Endodermal cell (in vitro differentiated cells): ENCODE results near the gene FLCN. TPM values are rescaled to one million over a fixed set of nuclear protein-coding genes. Genes with fewer than 3 reads are reported as not detected.

Experiments
- DNase-seq: peaks from one replicate; pipeline ENCODE4 v3.0.0-alpha.2; 2017
- H3K27ac ChIP-seq: 2 replicates; pipeline ENCODE4 v1.5.1; 2013; ENCODE audit warnings: mild to moderate bottlenecking, low read depth, low read length, moderate library complexity
- H3K27me3 ChIP-seq: 2 replicates; pipeline ENCODE4 v1.6.1; 2013; ENCODE audit warnings: mild to moderate bottlenecking, low read length, moderate library complexity; ENCODE audit not compliant: insufficient read depth, control insufficient read depth, poor library complexity, severe bottlenecking
- H3K36me3 ChIP-seq: 2 replicates; pipeline ENCODE4 v1.7.0; 2013; ENCODE audit warnings: mild to moderate bottlenecking, low read length, moderate library complexity; ENCODE audit not compliant: control insufficient read depth, insufficient read depth
- H3K4me1 ChIP-seq: one replicate; pipeline ENCODE4 v1.7.0; 2013; ENCODE audit warnings: low read length; ENCODE audit not compliant: control insufficient read depth, insufficient read depth
- H3K4me3 ChIP-seq: 2 replicates; pipeline ENCODE4 v1.5.1; 2013; ENCODE audit warnings: mild to moderate bottlenecking, low read length, moderate library complexity
- H3K9ac ChIP-seq: 2 replicates; pipeline ENCODE4 v1.6.1; 2013; ENCODE audit warnings: mild to moderate bottlenecking, low read length, moderate library complexity; ENCODE audit not compliant: poor library complexity, severe bottlenecking; ENCODE audit errors: extremely low read depth
- H3K9me3 ChIP-seq: 2 replicates; pipeline ENCODE4 v1.6.1; 2013; ENCODE audit warnings: mild to moderate bottlenecking, low read length, moderate library complexity; ENCODE audit not compliant: control insufficient read depth
- H3K27ac Mint-ChIP-seq: 2 replicates; pipeline ENCODE4 v1.8.0; 2020; ENCODE audit warnings: mixed read lengths
- H3K27me3 Mint-ChIP-seq: 2 replicates; pipeline ENCODE4 v1.8.0; 2021; ENCODE audit warnings: mild to moderate bottlenecking, mixed read lengths; ENCODE audit not compliant: insufficient read depth
- H3K36me3 Mint-ChIP-seq: 2 replicates; pipeline ENCODE4 v1.8.0; 2020; ENCODE audit warnings: low read depth, mixed read lengths
- H3K4me1 Mint-ChIP-seq: 2 replicates; pipeline ENCODE4 v1.8.0; 2020; ENCODE audit warnings: mixed read lengths
- H3K4me3 Mint-ChIP-seq: 2 replicates; pipeline ENCODE4 v1.8.0; 2020; ENCODE audit warnings: mild to moderate bottlenecking, moderate library complexity, mixed read lengths
- H3K9me3 Mint-ChIP-seq: 2 replicates; pipeline ENCODE4 v1.8.0; 2020; ENCODE audit warnings: mild to moderate bottlenecking, mixed read lengths
- CTCF ChIP-seq: fragments of 200-600 bp; sonication (generic); conservative IDR thresholded peaks from 2 replicates; pipeline ENCODE4 v1.5.0; 2021; ENCODE audit warnings: antibody characterized with exemption, mild to moderate bottlenecking
- WGBS, 2 experiments: methylation state at CpG; one replicate each; pipeline versions ENCODE4 v1.1.5 to v1.1.7; 2013; ENCODE audit warnings: missing lambda C conversion rate in 2 of 2, mixed read lengths in 1 of 2; ENCODE audit not compliant: insufficient coverage in 1 of 2, insufficient read length in 1 of 2; 5-methylcytosine and 5-hydroxymethylcytosine counted together
- total RNA-seq, 2 donors: library from RNA; stranded (reverse); fragmentation: NEBNext Ultra II Directional in 1 of 2; extraction: Animal tissue kit (Norgen Biotek cat#: 25700) in 1 of 2; gene quantifications; 2 replicates in 1 of 2; 3 replicates in 1 of 2; pipeline ENCODE4 v1.2.1, GENCODE V29; 2021

FLCN gene
- total RNA-seq, 2 donors from 2014 or later, result 41.8 to 47.2 TPM

GRCh38 chr17:17269926-17270773 is 33.2 kb upstream of the FLCN start:
- Histone ChIP-seq H3K9ac (no peak overlapping the region), H3K4me3 (no peak overlapping the region), H3K27ac (no peak overlapping the region), H3K27me3 (no peaks in the 10 kb centered on the region), H3K9me3 (peaks cover 9% of the 10 kb centered on the region), H3K4me1 (no peaks in the 10 kb centered on the region), H3K36me3 (peaks cover 85% of the 10 kb centered on the region)
- DNase-seq, result peak; percentile 84
- H3K9me3 Mint-ChIP-seq, result no peaks in the 10 kb centered on the region
- peaks cover 60% of the 10 kb centered on the region for H3K36me3 Mint-ChIP-seq
- no peak overlapping the region for H3K27ac Mint-ChIP-seq
- H3K27me3 Mint-ChIP-seq, result no peaks in the 10 kb centered on the region
- TF ChIP-seq CTCF, result peak; percentile 83
- H3K4me3 Mint-ChIP-seq, result no peak overlapping the region
- WGBS, 2 experiments, result 86 to 92% methylated on average over 5 to 9 of the region's 9 CpGs
- H3K4me1 Mint-ChIP-seq, result no peaks in the 10 kb centered on the region

GRCh38 chr17:17264430-17264829 is 27.5 kb upstream of the FLCN start:
- no peak for DNase-seq
- WGBS, 2 experiments, result 94 to 100% methylated on average over 1 to 2 of the region's 2 CpGs

GRCh38 chr17:17258998-17259397 is 22.0 kb upstream of the FLCN start:
- Histone ChIP-seq H3K36me3 (peaks cover 74% of the 10 kb centered on the region), H3K9ac (no peak overlapping the region), H3K9me3 (peaks cover 5% of the 10 kb centered on the region), H3K4me3 (no peak overlapping the region), H3K27ac (no peak overlapping the region), H3K4me1 (no peaks in the 10 kb centered on the region), H3K27me3 (no peaks in the 10 kb centered on the region)
- Mint-ChIP-seq H3K27me3 (no peaks in the 10 kb centered on the region), H3K36me3 (peaks cover 72% of the 10 kb centered on the region), H3K9me3 (no peaks in the 10 kb centered on the region), H3K27ac (no peak overlapping the region), H3K4me3 (no peak overlapping the region), H3K4me1 (no peaks in the 10 kb centered on the region)
- 84 to 94% methylated on average over 2 to 4 of the region's 4 CpGs for WGBS, 2 experiments
- no peak for TF ChIP-seq CTCF
- no peak for DNase-seq

More at GRCh38 chr17:17264430-17264829, 27.5 kb upstream of the FLCN start:
- Mint-ChIP-seq H3K36me3 (peaks cover 69% of the 10 kb centered on the region), H3K9me3 (no peaks in the 10 kb centered on the region), H3K27ac (no peak overlapping the region), H3K4me3 (no peak overlapping the region), H3K27me3 (no peaks in the 10 kb centered on the region), H3K4me1 (no peaks in the 10 kb centered on the region)
- Histone ChIP-seq H3K27me3 (no peaks in the 10 kb centered on the region), H3K9ac (no peak overlapping the region), H3K27ac (no peak overlapping the region), H3K4me3 (no peak overlapping the region), H3K9me3 (peaks cover 9% of the 10 kb centered on the region), H3K4me1 (no peaks in the 10 kb centered on the region), H3K36me3 (peaks cover 79% of the 10 kb centered on the region)
- no peak for TF ChIP-seq CTCF
